ENCODE results near the gene RPL18. TPM values are rescaled to one million over a fixed set of nuclear protein-coding genes. Genes with fewer than 3 reads are reported as not detected.

RPL18 gene
- total RNA-seq (2,287 TPM), polyA plus RNA-seq (2,606 TPM)
- long read RNA-seq, donor 1, transcript RPL18-208 (7 exons, 1,004 nt): major isoform, 38 of 73 reads
- long read RNA-seq, donor 1, transcript RPL18-201 (6 exons, 612 nt): minor isoform, 7 of 73 reads
- long read RNA-seq, donor 1, partial matches to known transcripts: 15 of 73 reads
- long read RNA-seq, donor 1, other reads (novel, unspliced or antisense): 0 of 73 reads
- long read RNA-seq, donor 2, transcript RPL18-201 (6 exons, 612 nt): minor isoform, 89 of 777 reads
- long read RNA-seq, donor 2, transcript RPL18-205 (6 exons, 1,036 nt): minor isoform, 12 of 777 reads
- long read RNA-seq, donor 2, transcript RPL18-207 (2 exons, 666 nt): minor isoform, 12 of 777 reads
- long read RNA-seq, donor 2, transcript RPL18-208 (7 exons, 1,004 nt): major isoform, 542 of 777 reads
- long read RNA-seq, donor 2, partial matches to known transcripts: 94 of 777 reads
- long read RNA-seq, donor 2, other reads (novel, unspliced or antisense): 5 of 777 reads
- long read RNA-seq, donor 3, transcript RPL18-205 (6 exons, 1,036 nt): minor isoform, 18 of 1,034 reads
- long read RNA-seq, donor 3, transcript RPL18-207 (2 exons, 666 nt): minor isoform, 33 of 1,034 reads
- long read RNA-seq, donor 3, transcript RPL18-208 (7 exons, 1,004 nt): major isoform, 617 of 1,034 reads
- long read RNA-seq, donor 3, transcript RPL18-201 (6 exons, 612 nt): minor isoform, 91 of 1,034 reads
- long read RNA-seq, donor 3, partial matches to known transcripts: 251 of 1,034 reads
- long read RNA-seq, donor 3, other reads (novel, unspliced or antisense): 0 of 1,034 reads
- long read RNA-seq, donor 4, transcript RPL18-201 (6 exons, 612 nt): minor isoform, 52 of 470 reads
- long read RNA-seq, donor 4, transcript RPL18-203 (1 exons, 3,844 nt): minor isoform, 9 of 470 reads
- long read RNA-seq, donor 4, transcript RPL18-208 (7 exons, 1,004 nt): major isoform, 193 of 470 reads
- long read RNA-seq, donor 4, transcript RPL18-207 (2 exons, 666 nt): minor isoform, 30 of 470 reads
- long read RNA-seq, donor 4, partial matches to known transcripts: 174 of 470 reads
- long read RNA-seq, donor 4, other reads (novel, unspliced or antisense): 0 of 470 reads
- long read RNA-seq, donor 5, transcript RPL18-201 (6 exons, 612 nt): minor isoform, 135 of 1,476 reads
- long read RNA-seq, donor 5, transcript RPL18-205 (6 exons, 1,036 nt): minor isoform, 31 of 1,476 reads
- long read RNA-seq, donor 5, transcript RPL18-208 (7 exons, 1,004 nt): major isoform, 870 of 1,476 reads
- long read RNA-seq, donor 5, transcript RPL18-207 (2 exons, 666 nt): minor isoform, 60 of 1,476 reads
- long read RNA-seq, donor 5, partial matches to known transcripts: 343 of 1,476 reads
- long read RNA-seq, donor 5, other reads (novel, unspliced or antisense): 12 of 1,476 reads
- long read RNA-seq, donor 6, transcript RPL18-208 (7 exons, 1,004 nt): major isoform, 305 of 388 reads
- long read RNA-seq, donor 6, transcript RPL18-201 (6 exons, 612 nt): minor isoform, 33 of 388 reads
- long read RNA-seq, donor 6, transcript RPL18-207 (2 exons, 666 nt): minor isoform, 5 of 388 reads
- long read RNA-seq, donor 6, partial matches to known transcripts: 32 of 388 reads
- long read RNA-seq, donor 6, other reads (novel, unspliced or antisense): 0 of 388 reads
- long read RNA-seq, donor 7, transcript RPL18-207 (2 exons, 666 nt): minor isoform, 52 of 623 reads
- long read RNA-seq, donor 7, transcript RPL18-208 (7 exons, 1,004 nt): major isoform, 301 of 623 reads
- long read RNA-seq, donor 7, transcript RPL18-203 (1 exons, 3,844 nt): minor isoform, 16 of 623 reads
- long read RNA-seq, donor 7, transcript RPL18-201 (6 exons, 612 nt): minor isoform, 41 of 623 reads
- long read RNA-seq, donor 7, partial matches to known transcripts: 184 of 623 reads
- long read RNA-seq, donor 7, other reads (novel, unspliced or antisense): 6 of 623 reads
- long read RNA-seq, donor 8, transcript RPL18-201 (6 exons, 612 nt): minor isoform, 23 of 268 reads
- long read RNA-seq, donor 8, transcript RPL18-207 (2 exons, 666 nt): minor isoform, 6 of 268 reads
- long read RNA-seq, donor 8, transcript RPL18-208 (7 exons, 1,004 nt): major isoform, 217 of 268 reads
- long read RNA-seq, donor 8, partial matches to known transcripts: 16 of 268 reads
- long read RNA-seq, donor 8, other reads (novel, unspliced or antisense): 0 of 268 reads
- long read RNA-seq, donor 9, transcript RPL18-203 (1 exons, 3,844 nt): minor isoform, 8 of 273 reads
- long read RNA-seq, donor 9, transcript RPL18-201 (6 exons, 612 nt): minor isoform, 21 of 273 reads
- long read RNA-seq, donor 9, transcript RPL18-207 (2 exons, 666 nt): minor isoform, 5 of 273 reads
- long read RNA-seq, donor 9, transcript RPL18-208 (7 exons, 1,004 nt): major isoform, 178 of 273 reads
- long read RNA-seq, donor 9, partial matches to known transcripts: 57 of 273 reads
- long read RNA-seq, donor 9, other reads (novel, unspliced or antisense): 0 of 273 reads
- long read RNA-seq, donor 10, transcript RPL18-207 (2 exons, 666 nt): minor isoform, 16 of 445 reads
- long read RNA-seq, donor 10, transcript RPL18-208 (7 exons, 1,004 nt): major isoform, 299 of 445 reads
- long read RNA-seq, donor 10, transcript RPL18-205 (6 exons, 1,036 nt): minor isoform, 8 of 445 reads
- long read RNA-seq, donor 10, transcript RPL18-201 (6 exons, 612 nt): minor isoform, 36 of 445 reads
- long read RNA-seq, donor 10, partial matches to known transcripts: 76 of 445 reads
- long read RNA-seq, donor 10, other reads (novel, unspliced or antisense): 0 of 445 reads

DNA sequence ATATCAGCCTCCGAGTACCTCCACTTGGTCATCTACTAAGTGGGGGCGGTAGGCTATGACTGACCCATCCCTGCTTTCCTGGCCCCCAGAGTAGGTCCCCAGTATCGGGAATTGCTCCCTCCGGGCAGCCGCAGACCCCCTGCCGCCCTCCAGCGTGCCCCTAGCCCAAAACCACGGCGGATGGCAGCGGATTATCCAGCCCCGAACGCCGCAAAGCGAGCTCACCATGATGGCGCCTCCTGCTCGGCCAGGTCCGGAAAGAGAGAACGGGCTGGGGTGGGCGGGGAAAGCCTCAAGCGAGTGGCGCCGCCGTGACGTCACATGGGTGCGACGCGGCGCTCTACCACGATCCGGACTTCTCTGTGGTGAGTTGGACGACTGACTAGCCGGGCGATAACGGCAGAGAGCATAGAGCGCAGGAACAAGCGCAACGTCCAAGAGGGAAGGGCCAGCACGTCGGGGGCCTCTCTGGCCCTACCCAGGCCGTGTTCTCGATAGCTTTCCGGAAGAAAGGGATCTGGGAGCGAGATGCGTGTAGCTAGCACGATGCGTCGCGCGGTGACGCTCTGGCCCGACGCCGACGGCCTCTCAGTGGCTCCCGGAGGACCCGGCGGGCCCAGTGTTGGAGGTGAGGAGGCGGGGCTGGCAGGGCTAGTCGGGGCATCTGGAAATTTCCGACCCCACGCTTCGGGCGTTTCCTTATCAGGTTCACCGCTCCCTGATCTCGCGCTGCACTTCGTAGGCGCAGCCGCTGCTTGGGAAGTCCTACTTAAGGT lies at the start of gene RPL18, which contains the start of gene SPHK2:
Gene RPL18, minus strand, starts transcription at position 263 of the 776 bp plus-strand sequence. Its CDS starts 35 bp downstream, at position 228.
Gene SPHK2, plus strand, starts transcription at position 591 of the 776 bp plus-strand sequence. CDS start 1,009 bp downstream, outside the sequence.
- Histone ChIP-seq H3K27ac (ENCODE audit: low read depth in 1 of 2, low read length in 1 of 2) (peak within 1 kb of the TSS; percentile 90 to 92), H3K9me3 (ENCODE audit: control insufficient read depth in 2 of 2, insufficient read depth in 1 of 2, low read length in 1 of 2) (no peaks in the 10 kb centered on the region)
- under 1% methylated on average over 69 of the region's 69 CpGs for WGBS

DNA sequence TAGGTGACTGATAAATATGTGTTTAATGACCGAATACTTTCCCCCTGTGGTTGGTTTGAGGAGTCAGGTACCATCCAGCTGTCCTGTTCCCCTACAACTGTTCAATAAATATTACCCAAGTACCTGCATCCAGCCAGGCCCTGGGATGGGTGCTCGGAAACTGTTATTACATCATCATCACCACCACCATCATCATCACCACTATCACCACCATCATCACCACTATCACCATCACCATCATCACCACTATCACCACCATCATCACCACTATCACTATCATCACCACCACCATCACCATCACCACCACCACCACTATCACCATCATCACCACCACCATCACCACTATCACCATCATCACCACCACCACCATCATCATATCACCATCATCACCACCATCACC lies 49.8 kb upstream of the RPL18 start:
- Histone ChIP-seq H3K4me1 (ENCODE audit: control insufficient read depth in 2 of 2, insufficient read depth in 2 of 2, low read length in 2 of 2) (no peaks in the 10 kb centered on the region), H3K4me3 (ENCODE audit: low read length in 2 of 2) (no peak overlapping the region), H3K9me3 (ENCODE audit: control insufficient read depth in 2 of 2, insufficient read depth in 1 of 2, low read length in 1 of 2) (no peaks in the 10 kb centered on the region), H3K36me3 (ENCODE audit: control insufficient read depth in 2 of 2, insufficient read depth in 2 of 2, low read length in 1 of 2) (no peaks in the 10 kb centered on the region), H3K27ac (ENCODE audit: low read depth in 1 of 2, low read length in 1 of 2) (no peak overlapping the region), H3K27me3 (ENCODE audit: control insufficient read depth in 2 of 2, insufficient read depth in 1 of 2, low read length in 1 of 2) (peaks cover 0 to 21% of the 10 kb centered on the region in 2 donors)
- no peak for DNase-seq (ENCODE audit: low read depth in 6 of 9, low spot score in 9 of 9)
- WGBS: 100% methylated on average over 2 of the region's 2 CpGs

More for the DNA sequence above, at the start of gene RPL18, which contains the start of gene SPHK2:
- H3K27me3 ChIP-seq (ENCODE audit: control insufficient read depth in 2 of 2, insufficient read depth in 1 of 2, low read length in 1 of 2): no peaks in the 10 kb centered on the region
- peak within 1 kb of the TSS; percentile 81 to 87 for H3K4me3 ChIP-seq (ENCODE audit: low read length in 2 of 2)
- H3K36me3 ChIP-seq (ENCODE audit: control insufficient read depth in 2 of 2, insufficient read depth in 2 of 2, low read length in 1 of 2): peaks cover 37% of the 10 kb centered on the region in 2 donors
- DNase-seq (ENCODE audit: low read depth in 6 of 9, low spot score in 9 of 9): peak; percentile 96 to 99 (median 97)
- peaks cover 16 to 41% of the 10 kb centered on the region in 2 donors for H3K4me1 ChIP-seq (ENCODE audit: control insufficient read depth in 2 of 2, insufficient read depth in 2 of 2, low read length in 2 of 2)

DNA sequence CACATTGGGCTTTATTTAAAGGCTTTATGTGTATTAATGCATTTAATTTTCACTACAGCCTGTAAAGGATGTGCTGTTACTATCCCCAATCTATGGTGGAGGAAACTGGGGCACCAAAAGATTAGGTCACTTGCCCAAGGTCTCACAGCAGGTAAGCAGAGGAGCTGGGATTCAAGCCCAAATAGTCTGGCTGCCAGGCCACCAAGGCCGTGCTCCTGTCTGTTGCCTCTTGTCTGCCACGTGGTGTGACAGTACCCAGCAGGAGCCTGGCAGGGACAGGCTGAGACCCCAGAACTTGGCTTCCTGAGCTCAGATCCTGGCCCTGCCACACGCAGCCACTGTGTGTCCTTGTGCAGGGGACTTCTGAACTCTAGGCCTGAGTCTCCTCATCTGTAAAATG lies 49.4 kb upstream of the RPL18 start:
- 98% methylated on average over 3 of the region's 3 CpGs for WGBS
- Histone ChIP-seq H3K4me3 (ENCODE audit: low read length in 2 of 2) (no peak overlapping the region), H3K9me3 (ENCODE audit: control insufficient read depth in 2 of 2, insufficient read depth in 1 of 2, low read length in 1 of 2) (no peaks in the 10 kb centered on the region), H3K27me3 (ENCODE audit: control insufficient read depth in 2 of 2, insufficient read depth in 1 of 2, low read length in 1 of 2) (peaks cover 0 to 17% of the 10 kb centered on the region in 2 donors), H3K4me1 (ENCODE audit: control insufficient read depth in 2 of 2, insufficient read depth in 2 of 2, low read length in 2 of 2) (no peaks in the 10 kb centered on the region), H3K27ac (ENCODE audit: low read depth in 1 of 2, low read length in 1 of 2) (no peak overlapping the region), H3K36me3 (ENCODE audit: control insufficient read depth in 2 of 2, insufficient read depth in 2 of 2, low read length in 1 of 2) (no peaks in the 10 kb centered on the region)
- DNase-seq (ENCODE audit: low read depth in 6 of 9, low spot score in 9 of 9): no peak

DNA sequence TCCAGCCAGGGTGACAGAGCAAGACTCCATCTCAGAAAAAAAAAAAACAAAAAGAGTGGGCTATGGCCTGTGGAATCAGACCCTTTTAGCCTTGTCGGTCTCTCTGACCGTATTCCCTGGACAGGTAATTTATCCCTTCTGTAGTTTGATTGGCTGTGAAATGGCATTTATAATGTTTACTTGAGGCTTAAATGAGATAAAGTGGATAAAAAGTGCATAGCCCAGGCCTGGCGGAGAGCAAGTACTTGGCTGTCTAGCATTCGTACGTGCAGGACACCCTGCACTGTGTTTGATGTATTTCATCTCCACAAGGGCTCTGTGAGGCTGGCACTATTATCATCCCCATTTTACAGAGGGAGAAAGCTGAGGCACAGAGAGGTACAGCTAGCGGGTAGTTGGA lies 46.8 kb upstream of the RPL18 start:
- Histone ChIP-seq H3K9me3 (ENCODE audit: control insufficient read depth in 2 of 2, insufficient read depth in 1 of 2, low read length in 1 of 2) (peaks cover 0 to 6% of the 10 kb centered on the region in 2 donors), H3K36me3 (ENCODE audit: control insufficient read depth in 2 of 2, insufficient read depth in 2 of 2, low read length in 1 of 2) (no peaks in the 10 kb centered on the region), H3K27me3 (ENCODE audit: control insufficient read depth in 2 of 2, insufficient read depth in 1 of 2, low read length in 1 of 2) (no peaks in the 10 kb centered on the region), H3K4me1 (ENCODE audit: control insufficient read depth in 2 of 2, insufficient read depth in 2 of 2, low read length in 2 of 2) (peaks cover 6 to 9% of the 10 kb centered on the region in 2 donors), H3K27ac (ENCODE audit: low read depth in 1 of 2, low read length in 1 of 2) (no peak overlapping the region), H3K4me3 (ENCODE audit: low read length in 2 of 2) (no peak overlapping the region)
- WGBS: 97% methylated on average over 6 of the region's 6 CpGs
- no peak for DNase-seq (ENCODE audit: low read depth in 6 of 9, low spot score in 9 of 9)

DNA sequence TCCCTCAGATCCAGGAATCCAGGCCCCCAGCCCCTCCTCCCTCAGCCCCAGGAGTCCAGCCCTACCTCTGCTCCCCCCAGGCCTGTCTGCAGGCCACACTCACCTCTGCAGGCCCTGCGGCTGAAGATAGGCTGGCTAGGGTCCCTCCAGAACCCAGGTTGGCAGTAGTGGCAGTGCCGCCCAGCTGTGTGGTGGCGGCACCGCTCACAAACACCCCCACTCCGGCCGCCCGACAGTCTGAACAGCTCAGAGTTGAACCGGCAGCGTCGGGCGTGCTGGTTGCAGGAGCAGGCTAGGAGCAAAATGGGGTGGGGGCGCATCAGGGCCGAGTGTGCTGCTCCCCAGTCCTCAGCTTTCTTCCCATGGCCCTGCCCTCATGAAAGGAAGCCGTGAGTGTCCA lies 45.5 kb upstream of the RPL18 start:
- peaks cover 9 to 11% of the 10 kb centered on the region in 2 donors for H3K4me1 ChIP-seq (ENCODE audit: control insufficient read depth in 2 of 2, insufficient read depth in 2 of 2, low read length in 2 of 2)
- 99% methylated on average over 14 of the region's 14 CpGs for WGBS
- DNase-seq (ENCODE audit: low read depth in 6 of 9, low spot score in 9 of 9): no peak
- H3K9me3 ChIP-seq (ENCODE audit: control insufficient read depth in 2 of 2, insufficient read depth in 1 of 2, low read length in 1 of 2): peaks cover 0 to 6% of the 10 kb centered on the region in 2 donors
- no peaks in the 10 kb centered on the region for H3K36me3 ChIP-seq (ENCODE audit: control insufficient read depth in 2 of 2, insufficient read depth in 2 of 2, low read length in 1 of 2)
- H3K4me3 ChIP-seq (ENCODE audit: low read length in 2 of 2): no peak overlapping the region
- H3K27me3 ChIP-seq (ENCODE audit: control insufficient read depth in 2 of 2, insufficient read depth in 1 of 2, low read length in 1 of 2): no peaks in the 10 kb centered on the region
- no peak overlapping the region for H3K27ac ChIP-seq (ENCODE audit: low read depth in 1 of 2, low read length in 1 of 2)

DNA sequence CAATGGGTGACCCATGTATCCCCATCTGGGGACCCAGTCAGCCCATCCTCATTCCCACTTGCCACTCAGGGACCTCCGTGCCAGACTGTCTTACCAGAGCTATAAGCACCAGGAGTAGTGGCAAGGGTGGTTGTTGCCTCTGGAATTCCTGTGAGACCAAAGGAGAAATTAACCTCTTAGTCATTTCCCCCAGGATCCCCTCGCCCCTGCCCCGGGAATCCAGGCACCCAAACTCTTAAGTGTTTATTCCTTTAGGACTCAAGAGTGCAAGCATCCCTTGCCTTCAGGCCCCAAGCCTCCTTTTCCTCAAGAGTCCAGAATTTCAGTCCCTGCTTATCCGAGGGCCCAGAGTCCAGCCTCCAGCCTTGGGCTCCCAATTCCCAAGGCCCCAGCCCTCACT lies 44.7 kb upstream of the RPL18 start:
- 98% methylated on average over 4 of the region's 4 CpGs for WGBS
- Histone ChIP-seq H3K36me3 (ENCODE audit: control insufficient read depth in 2 of 2, insufficient read depth in 2 of 2, low read length in 1 of 2) (no peaks in the 10 kb centered on the region), H3K27ac (ENCODE audit: low read depth in 1 of 2, low read length in 1 of 2) (no peak overlapping the region), H3K4me1 (ENCODE audit: control insufficient read depth in 2 of 2, insufficient read depth in 2 of 2, low read length in 2 of 2) (peaks cover 9 to 11% of the 10 kb centered on the region in 2 donors), H3K4me3 (ENCODE audit: low read length in 2 of 2) (no peak overlapping the region), H3K27me3 (ENCODE audit: control insufficient read depth in 2 of 2, insufficient read depth in 1 of 2, low read length in 1 of 2) (no peaks in the 10 kb centered on the region), H3K9me3 (ENCODE audit: control insufficient read depth in 2 of 2, insufficient read depth in 1 of 2, low read length in 1 of 2) (peaks cover 0 to 6% of the 10 kb centered on the region in 2 donors)
- DNase-seq (ENCODE audit: low read depth in 6 of 9, low spot score in 9 of 9): no peak
